Measurements from ENCODE around the gene ST8SIA5. TPM values are rescaled to one million over a fixed set of nuclear protein-coding genes. Genes with fewer than 3 reads are reported as not detected.

ST8SIA5 gene
- total and polyA plus RNA-seq, 2 donors (not counting 1 experiment from before 2014, with no cell fraction given): under 0.01 to 0.01 TPM

DNA sequence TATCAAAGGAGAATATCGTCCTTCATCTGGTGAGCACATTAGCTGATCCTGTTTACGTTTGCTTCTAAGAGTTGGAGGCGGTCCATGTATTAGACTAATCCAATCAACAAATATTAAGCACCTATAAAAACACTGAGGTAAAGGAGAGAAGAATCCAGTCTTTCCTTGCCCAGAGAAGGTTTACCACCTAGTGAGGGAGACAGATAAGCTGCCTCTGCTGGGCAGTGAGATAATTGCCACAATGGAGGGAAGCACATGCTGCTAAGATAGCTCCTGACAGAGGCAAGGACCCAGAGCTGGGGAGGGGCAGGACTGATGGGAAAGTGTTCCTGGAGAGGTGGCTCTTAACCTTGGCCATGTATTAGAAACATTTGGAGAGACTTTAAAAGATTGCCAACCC is 36.7 kb upstream of the ST8SIA5 start:
- Histone ChIP-seq H4K20me1 (ENCODE audit: control insufficient read depth, extremely low read depth, insufficient read depth, low read length) (no peaks in the 10 kb centered on the region), H3K4me3 (replicated peaks in 1 of 4; ENCODE audit: control extremely low read depth in 1 of 4, insufficient read depth in 1 of 4, low read depth in 3 of 4, low read length in 4 of 4) (no peak overlapping the region), H3K4me2 (ENCODE audit: extremely low read depth, insufficient read depth, low read length) (no peak overlapping the region), H3K79me2 (ENCODE audit: control insufficient read depth, insufficient read depth, low read length) (no peaks in the 10 kb centered on the region), H3K27me3 (ENCODE audit: control insufficient read depth, insufficient read depth, low read length) (no peaks in the 10 kb centered on the region), H3K9ac (ENCODE audit: insufficient read depth, low read length) (no peak overlapping the region), H3K4me1 (ENCODE audit: control insufficient read depth, extremely low read depth, insufficient read depth, low read length) (no peaks in the 10 kb centered on the region), H2AFZ (ENCODE audit: low read length) (no peak overlapping the region), H3K9me3 (ENCODE audit: control insufficient read depth, insufficient read depth, low read depth, low read length) (no peaks in the 10 kb centered on the region), H3K27ac (ENCODE audit: insufficient read depth, low read length) (no peak overlapping the region), H3K36me3 (ENCODE audit: control insufficient read depth, insufficient read depth, low read length) (no peaks in the 10 kb centered on the region)
- TF ChIP-seq EZH2 (IDR thresholded peaks at IDR 0.05; ENCODE audit: low read length, missing control alignments) (no peak), CTCF (conservative IDR thresholded peaks at IDR 0.05 in 1 of 2, IDR thresholded peaks at IDR 0.05 in 1 of 2; ENCODE audit: low read depth in 1 of 2, low read length in 2 of 2) (no peak)
- DNase-seq (ENCODE audit: low read depth in 2 of 2): no peak

DNA sequence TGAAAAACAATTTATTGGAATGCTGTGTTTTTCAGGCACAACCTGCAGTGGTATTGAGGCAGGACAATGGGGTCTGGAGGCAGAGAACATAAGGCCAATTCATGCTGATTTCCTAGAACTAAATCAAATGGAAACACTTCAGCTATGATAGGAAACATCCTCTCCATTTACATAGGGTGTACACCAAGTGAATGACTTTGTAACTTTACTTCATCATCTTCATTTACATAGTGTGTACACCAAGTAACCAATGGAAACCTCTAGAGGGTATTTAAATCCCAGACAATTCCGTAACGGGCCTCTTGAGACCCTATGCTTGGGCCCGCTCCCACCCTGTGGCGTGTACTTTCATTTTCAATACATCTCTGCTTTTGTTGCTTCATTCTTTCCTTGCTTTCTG is 32.2 kb upstream of the ST8SIA5 start:
- no peak overlapping the region for H3K4me2 ChIP-seq (ENCODE audit: extremely low read depth, insufficient read depth, low read length)
- H3K9ac ChIP-seq (ENCODE audit: insufficient read depth, low read length): no peak overlapping the region
- no peaks in the 10 kb centered on the region for H3K4me1 ChIP-seq (ENCODE audit: control insufficient read depth, extremely low read depth, insufficient read depth, low read length)
- H3K9me3 ChIP-seq (ENCODE audit: control insufficient read depth, insufficient read depth, low read depth, low read length): no peaks in the 10 kb centered on the region
- no peak for DNase-seq (ENCODE audit: low read depth in 2 of 2)
- H3K27me3 ChIP-seq (ENCODE audit: control insufficient read depth, insufficient read depth, low read length): no peaks in the 10 kb centered on the region
- H4K20me1 ChIP-seq (ENCODE audit: control insufficient read depth, extremely low read depth, insufficient read depth, low read length): no peaks in the 10 kb centered on the region
- no peak overlapping the region for H2AFZ ChIP-seq (ENCODE audit: low read length)
- H3K27ac ChIP-seq (ENCODE audit: insufficient read depth, low read length): no peak overlapping the region
- H3K79me2 ChIP-seq (ENCODE audit: control insufficient read depth, insufficient read depth, low read length): no peaks in the 10 kb centered on the region
- TF ChIP-seq CTCF (conservative IDR thresholded peaks at IDR 0.05 in 1 of 2, IDR thresholded peaks at IDR 0.05 in 1 of 2; ENCODE audit: low read depth in 1 of 2, low read length in 2 of 2) (no peak), EZH2 (IDR thresholded peaks at IDR 0.05; ENCODE audit: low read length, missing control alignments) (no peak)
- H3K4me3 ChIP-seq (replicated peaks in 1 of 4; ENCODE audit: control extremely low read depth in 1 of 4, insufficient read depth in 1 of 4, low read depth in 3 of 4, low read length in 4 of 4): no peak overlapping the region
- H3K36me3 ChIP-seq (ENCODE audit: control insufficient read depth, insufficient read depth, low read length): no peaks in the 10 kb centered on the region

DNA sequence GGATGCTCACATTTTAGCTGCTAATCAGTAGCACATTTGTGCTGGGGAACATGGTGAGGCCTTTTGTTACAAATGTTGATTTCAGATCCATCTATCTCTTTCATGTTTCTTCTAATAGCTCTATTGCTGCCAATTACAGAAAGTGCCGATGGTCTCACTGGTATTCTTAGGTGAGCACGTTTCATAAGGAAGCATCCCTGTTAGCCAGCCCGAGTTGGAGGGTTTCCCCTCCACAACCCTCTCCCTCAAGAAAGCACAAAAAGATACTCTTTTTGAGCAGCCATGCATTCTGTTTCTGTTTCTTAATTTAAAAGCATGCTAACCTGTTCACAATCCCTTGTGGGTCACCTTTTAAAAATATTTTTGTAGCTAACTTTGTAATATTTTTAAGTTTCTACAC is 30.8 kb upstream of the ST8SIA5 start:
- no peak overlapping the region for H3K4me2 ChIP-seq (ENCODE audit: extremely low read depth, insufficient read depth, low read length)

More for the DNA sequence above, 30.8 kb upstream of the ST8SIA5 start:
- Histone ChIP-seq H3K27ac (ENCODE audit: insufficient read depth, low read length) (no peak overlapping the region), H3K9ac (ENCODE audit: insufficient read depth, low read length) (no peak overlapping the region), H4K20me1 (ENCODE audit: control insufficient read depth, extremely low read depth, insufficient read depth, low read length) (no peaks in the 10 kb centered on the region), H3K79me2 (ENCODE audit: control insufficient read depth, insufficient read depth, low read length) (no peaks in the 10 kb centered on the region), H3K4me3 (replicated peaks in 1 of 4; ENCODE audit: control extremely low read depth in 1 of 4, insufficient read depth in 1 of 4, low read depth in 3 of 4, low read length in 4 of 4) (no peak overlapping the region), H3K4me1 (ENCODE audit: control insufficient read depth, extremely low read depth, insufficient read depth, low read length) (no peaks in the 10 kb centered on the region), H3K36me3 (ENCODE audit: control insufficient read depth, insufficient read depth, low read length) (no peaks in the 10 kb centered on the region), H3K9me3 (ENCODE audit: control insufficient read depth, insufficient read depth, low read depth, low read length) (no peaks in the 10 kb centered on the region), H3K27me3 (ENCODE audit: control insufficient read depth, insufficient read depth, low read length) (no peaks in the 10 kb centered on the region), H2AFZ (ENCODE audit: low read length) (no peak overlapping the region)
- no peak for DNase-seq (ENCODE audit: low read depth in 2 of 2)
- TF ChIP-seq EZH2 (IDR thresholded peaks at IDR 0.05; ENCODE audit: low read length, missing control alignments): no peak
- TF ChIP-seq CTCF (conservative IDR thresholded peaks at IDR 0.05 in 1 of 2, IDR thresholded peaks at IDR 0.05 in 1 of 2; ENCODE audit: low read depth in 1 of 2, low read length in 2 of 2): no peak

Measured in fibroblast of lung (primary cell).